SK-N-SH (cell line): ENCODE measurements around the gene NFIX.

Experiments used
- CHD2 ChIP-seq: fragments of 150-350 bp; IDR thresholded peaks from 2 replicates; pipeline ENCODE4 v1.6.1; 2018; ENCODE audit warnings: low read length; ENCODE audit not compliant: partially characterized antibody
- CTCF ChIP-seq: fragments of 200-600 bp; sonication (generic); IDR thresholded peaks from 2 replicates; pipeline ENCODE4 v1.6.1; 2017; ENCODE audit warnings: antibody characterized with exemption, mild to moderate bottlenecking, moderate library complexity
- EP300 ChIP-seq, 2 experiments: IDR thresholded peaks; 2 replicates each; pipeline versions ENCODE4 v1.4.0 to v1.6.1; 2012; ENCODE audit warnings: borderline replicate concordance in 1 of 2, low read depth in 1 of 2, low read length in 1 of 2
- EZH2phosphoT487 ChIP-seq: fragments of 200-600 bp; sonication (generic); IDR thresholded peaks from 2 replicates; pipeline ENCODE4 v1.6.1; 2017; ENCODE audit warnings: low read depth, mixed run types, mild to moderate bottlenecking, antibody characterized with exemption, moderate library complexity, borderline replicate concordance
- GABPA ChIP-seq: IDR thresholded peaks from 2 replicates; pipeline ENCODE4 v1.4.0; 2012; ENCODE audit warnings: low read depth, mild to moderate bottlenecking
- GATA2 ChIP-seq: sonication (generic); formaldehyde crosslinking; IDR thresholded peaks from 2 replicates; pipeline ENCODE4 v1.5.0; 2020; ENCODE audit warnings: mild to moderate bottlenecking, missing genetic modification reagents
- MAX ChIP-seq: IDR thresholded peaks from 2 replicates; pipeline ENCODE4 v1.4.0; 2012; ENCODE audit warnings: low read depth
- POLR2AphosphoS5 ChIP-seq: IDR thresholded peaks from 2 replicates; pipeline ENCODE4 v1.6.1; 2012; ENCODE audit warnings: low read depth, low read length
- RAD21 ChIP-seq: IDR thresholded peaks from 2 replicates; pipeline ENCODE4 v1.6.1; 2012; ENCODE audit warnings: mild to moderate bottlenecking, low read length
- RCOR1 ChIP-seq: fragments of 150-350 bp; IDR thresholded peaks from 2 replicates; pipeline ENCODE4 v1.6.1; 2017; ENCODE audit warnings: antibody characterized with exemption, low read length
- SMC3 ChIP-seq: IDR thresholded peaks from 2 replicates; pipeline ENCODE4 v1.6.1; 2012; ENCODE audit warnings: low read depth, low read length, improper control_type of control experiment
- TEAD4 ChIP-seq: IDR thresholded peaks from 2 replicates; pipeline ENCODE4 v1.4.0; 2012; ENCODE audit warnings: mild to moderate bottlenecking, borderline replicate concordance; ENCODE audit not compliant: insufficient read depth
- TF ChIP-seq, protein P1 (sequence below): IDR thresholded peaks from 2 replicates; pipeline ENCODE4; 2012
- TF ChIP-seq, protein P2 (sequence below): fragments of 150-350 bp; IDR thresholded peaks from 2 replicates; pipeline ENCODE4 v1.6.1; 2016; ENCODE audit warnings: mild to moderate bottlenecking, low read depth, low read length

- TF ChIP-seq CTCF: no peak
- TF ChIP-seq TEAD4: no peak
- TF ChIP-seq, protein P1, sequence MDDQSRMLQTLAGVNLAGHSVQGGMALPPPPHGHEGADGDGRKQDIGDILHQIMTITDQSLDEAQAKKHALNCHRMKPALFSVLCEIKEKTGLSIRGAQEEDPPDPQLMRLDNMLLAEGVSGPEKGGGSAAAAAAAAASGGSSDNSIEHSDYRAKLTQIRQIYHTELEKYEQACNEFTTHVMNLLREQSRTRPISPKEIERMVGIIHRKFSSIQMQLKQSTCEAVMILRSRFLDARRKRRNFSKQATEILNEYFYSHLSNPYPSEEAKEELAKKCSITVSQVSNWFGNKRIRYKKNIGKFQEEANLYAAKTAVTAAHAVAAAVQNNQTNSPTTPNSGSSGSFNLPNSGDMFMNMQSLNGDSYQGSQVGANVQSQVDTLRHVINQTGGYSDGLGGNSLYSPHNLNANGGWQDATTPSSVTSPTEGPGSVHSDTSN: no peak
- no peak for TF ChIP-seq POLR2AphosphoS5
- TF ChIP-seq EP300 (IDR thresholded peaks at IDR 0.05; ENCODE audit: borderline replicate concordance in 1 of 2, low read depth in 1 of 2, low read length in 1 of 2): no peak
- no peak for TF ChIP-seq EZH2phosphoT487
- TF ChIP-seq GABPA: no peak
- no peak for TF ChIP-seq SMC3
- no peak for TF ChIP-seq RAD21
- no peak for TF ChIP-seq GATA2 (CRISPR knock-in tag)
- no peak for TF ChIP-seq MAX
- TF ChIP-seq CHD2: no peak
- TF ChIP-seq, protein P2, sequence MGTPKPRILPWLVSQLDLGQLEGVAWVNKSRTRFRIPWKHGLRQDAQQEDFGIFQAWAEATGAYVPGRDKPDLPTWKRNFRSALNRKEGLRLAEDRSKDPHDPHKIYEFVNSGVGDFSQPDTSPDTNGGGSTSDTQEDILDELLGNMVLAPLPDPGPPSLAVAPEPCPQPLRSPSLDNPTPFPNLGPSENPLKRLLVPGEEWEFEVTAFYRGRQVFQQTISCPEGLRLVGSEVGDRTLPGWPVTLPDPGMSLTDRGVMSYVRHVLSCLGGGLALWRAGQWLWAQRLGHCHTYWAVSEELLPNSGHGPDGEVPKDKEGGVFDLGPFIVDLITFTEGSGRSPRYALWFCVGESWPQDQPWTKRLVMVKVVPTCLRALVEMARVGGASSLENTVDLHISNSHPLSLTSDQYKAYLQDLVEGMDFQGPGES: no peak
- no peak for TF ChIP-seq RCOR1
Measured at GRCh38 chr19:13087795-13088537, 92.7 kb downstream of the NFIX start.
